WTC11 (cell line): ENCODE results near the gene ACSBG1.

ENCODE experiments used
- ELF4 ChIP-seq: sonication (generic); formaldehyde crosslinking; IDR thresholded peaks from 2 replicates; pipeline ENCODE4 v1.8.1; 2022; ENCODE audit warnings: low read depth, mild to moderate bottlenecking, moderate library complexity, missing genetic modification reagents
- KAT7 ChIP-seq: sonication (generic); formaldehyde crosslinking; IDR thresholded peaks from 2 replicates; pipeline ENCODE4 v1.8.1; 2023; ENCODE audit warnings: missing genetic modification reagents, mild to moderate bottlenecking, borderline replicate concordance
- NFYB ChIP-seq: sonication (generic); formaldehyde crosslinking; conservative IDR thresholded peaks from 2 replicates; pipeline ENCODE4 v1.8.0; 2022; ENCODE audit warnings: low read depth, missing genetic modification reagents
- TEAD4 ChIP-seq: sonication (generic); formaldehyde crosslinking; IDR thresholded peaks from 2 replicates; pipeline ENCODE4 v1.8.0; 2022; ENCODE audit warnings: mild to moderate bottlenecking, missing genetic modification reagents
- TF ChIP-seq, protein P1 (sequence below): fragments of 200-600 bp; IDR thresholded peaks from 2 replicates; pipeline ENCODE4 v1.8.0; 2022; ENCODE audit warnings: antibody characterized with exemption
- TF ChIP-seq, protein P2 (sequence below): sonication (generic); formaldehyde crosslinking; conservative IDR thresholded peaks from 2 replicates; pipeline ENCODE4 v1.8.1; 2022; ENCODE audit warnings: mild to moderate bottlenecking, missing genetic modification reagents
- TF ChIP-seq, protein P3 (sequence below): sonication (generic); formaldehyde crosslinking; IDR thresholded peaks from 2 replicates; pipeline ENCODE4 v1.8.1; 2022; ENCODE audit warnings: low read depth, missing genetic modification reagents, borderline replicate concordance
- TF ChIP-seq, protein P4 (sequence below): sonication (generic); formaldehyde crosslinking; IDR thresholded peaks from 2 replicates; pipeline ENCODE4 v1.8.0; 2023; ENCODE audit warnings: missing genetic modification reagents
- TF ChIP-seq, protein P5 (sequence below): sonication (generic); formaldehyde crosslinking; IDR thresholded peaks from 2 replicates; pipeline ENCODE4 v1.8.1; 2022; ENCODE audit warnings: low read depth, mild to moderate bottlenecking, moderate library complexity, missing genetic modification reagents, borderline replicate concordance
- TF ChIP-seq, protein P6 (sequence below): sonication (generic); formaldehyde crosslinking; IDR thresholded peaks from 2 replicates; pipeline ENCODE4 v1.8.0; 2022; ENCODE audit warnings: mild to moderate bottlenecking, missing genetic modification reagents
- TF ChIP-seq, protein P7 (sequence below): fragments of 250-450 bp; sonication (Bioruptor Pico); conservative IDR thresholded peaks from 2 replicates; pipeline ENCODE4 v1.9.0; 2021; ENCODE audit warnings: mild to moderate bottlenecking
- TF ChIP-seq, protein P8 (sequence below): sonication (generic); formaldehyde crosslinking; IDR thresholded peaks from 2 replicates; pipeline ENCODE4 v1.8.1; 2023; ENCODE audit warnings: mild to moderate bottlenecking, missing genetic modification reagents, borderline replicate concordance

DNA sequence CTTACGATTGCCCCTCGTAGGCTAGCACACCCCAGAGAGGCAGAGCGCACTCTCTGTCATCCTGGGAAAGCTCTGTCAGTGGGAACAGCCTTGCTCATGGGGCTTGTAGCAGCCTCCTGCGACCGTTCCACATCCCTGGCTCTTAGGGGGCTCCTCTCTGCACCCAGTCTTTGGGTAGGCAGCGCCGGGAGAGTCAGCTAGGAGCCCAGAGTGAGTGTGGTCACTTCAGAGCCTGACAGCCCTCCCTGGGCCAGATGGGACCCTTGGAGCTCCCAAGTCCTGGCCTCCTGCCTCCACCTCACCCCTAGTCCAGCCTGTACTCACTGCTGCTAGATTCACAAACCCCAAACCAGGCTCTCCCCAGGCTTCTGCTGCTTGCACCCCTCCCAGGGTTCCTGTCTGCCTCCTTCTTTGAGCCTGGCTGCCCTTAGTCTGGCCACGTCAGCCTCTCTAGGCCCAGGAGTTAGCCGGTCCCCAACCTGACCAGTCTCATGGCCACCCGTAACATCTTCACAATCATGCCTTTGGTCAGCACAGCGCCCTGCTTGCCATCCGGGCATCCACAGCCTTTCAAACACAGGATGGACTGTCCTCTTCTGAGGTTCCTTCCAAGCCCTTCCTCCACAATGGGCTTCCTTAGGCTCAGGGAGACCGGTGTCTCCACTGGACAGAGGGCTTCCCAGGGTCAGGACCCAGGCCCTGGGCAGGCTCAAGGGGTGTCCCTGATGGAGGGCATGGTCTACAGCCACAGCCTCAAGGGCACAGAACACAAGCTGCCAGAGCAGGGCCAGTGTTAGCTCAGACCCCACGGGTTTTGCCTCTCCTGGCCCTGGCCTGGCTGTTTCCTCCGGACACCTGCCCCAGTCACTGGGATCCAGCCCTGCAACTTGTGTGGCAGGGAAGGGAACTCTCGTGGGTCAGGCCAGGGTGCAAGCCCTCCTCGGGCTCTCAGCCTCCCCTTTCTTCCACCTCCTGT is 4.6 kb downstream of the ACSBG1 start:
- TF ChIP-seq, protein P1, sequence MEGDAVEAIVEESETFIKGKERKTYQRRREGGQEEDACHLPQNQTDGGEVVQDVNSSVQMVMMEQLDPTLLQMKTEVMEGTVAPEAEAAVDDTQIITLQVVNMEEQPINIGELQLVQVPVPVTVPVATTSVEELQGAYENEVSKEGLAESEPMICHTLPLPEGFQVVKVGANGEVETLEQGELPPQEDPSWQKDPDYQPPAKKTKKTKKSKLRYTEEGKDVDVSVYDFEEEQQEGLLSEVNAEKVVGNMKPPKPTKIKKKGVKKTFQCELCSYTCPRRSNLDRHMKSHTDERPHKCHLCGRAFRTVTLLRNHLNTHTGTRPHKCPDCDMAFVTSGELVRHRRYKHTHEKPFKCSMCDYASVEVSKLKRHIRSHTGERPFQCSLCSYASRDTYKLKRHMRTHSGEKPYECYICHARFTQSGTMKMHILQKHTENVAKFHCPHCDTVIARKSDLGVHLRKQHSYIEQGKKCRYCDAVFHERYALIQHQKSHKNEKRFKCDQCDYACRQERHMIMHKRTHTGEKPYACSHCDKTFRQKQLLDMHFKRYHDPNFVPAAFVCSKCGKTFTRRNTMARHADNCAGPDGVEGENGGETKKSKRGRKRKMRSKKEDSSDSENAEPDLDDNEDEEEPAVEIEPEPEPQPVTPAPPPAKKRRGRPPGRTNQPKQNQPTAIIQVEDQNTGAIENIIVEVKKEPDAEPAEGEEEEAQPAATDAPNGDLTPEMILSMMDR: no peak
- TF ChIP-seq, protein P2, sequence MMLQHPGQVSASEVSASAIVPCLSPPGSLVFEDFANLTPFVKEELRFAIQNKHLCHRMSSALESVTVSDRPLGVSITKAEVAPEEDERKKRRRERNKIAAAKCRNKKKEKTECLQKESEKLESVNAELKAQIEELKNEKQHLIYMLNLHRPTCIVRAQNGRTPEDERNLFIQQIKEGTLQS (CRISPR knock-in tag): no peak
- no peak for TF ChIP-seq ELF4 (CRISPR knock-in tag)
- TF ChIP-seq, protein P3, sequence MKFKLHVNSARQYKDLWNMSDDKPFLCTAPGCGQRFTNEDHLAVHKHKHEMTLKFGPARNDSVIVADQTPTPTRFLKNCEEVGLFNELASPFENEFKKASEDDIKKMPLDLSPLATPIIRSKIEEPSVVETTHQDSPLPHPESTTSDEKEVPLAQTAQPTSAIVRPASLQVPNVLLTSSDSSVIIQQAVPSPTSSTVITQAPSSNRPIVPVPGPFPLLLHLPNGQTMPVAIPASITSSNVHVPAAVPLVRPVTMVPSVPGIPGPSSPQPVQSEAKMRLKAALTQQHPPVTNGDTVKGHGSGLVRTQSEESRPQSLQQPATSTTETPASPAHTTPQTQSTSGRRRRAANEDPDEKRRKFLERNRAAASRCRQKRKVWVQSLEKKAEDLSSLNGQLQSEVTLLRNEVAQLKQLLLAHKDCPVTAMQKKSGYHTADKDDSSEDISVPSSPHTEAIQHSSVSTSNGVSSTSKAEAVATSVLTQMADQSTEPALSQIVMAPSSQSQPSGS (CRISPR knock-in tag): no peak
- TF ChIP-seq KAT7 (CRISPR knock-in tag): no peak
- no peak for TF ChIP-seq NFYB
- TF ChIP-seq, protein P4, sequence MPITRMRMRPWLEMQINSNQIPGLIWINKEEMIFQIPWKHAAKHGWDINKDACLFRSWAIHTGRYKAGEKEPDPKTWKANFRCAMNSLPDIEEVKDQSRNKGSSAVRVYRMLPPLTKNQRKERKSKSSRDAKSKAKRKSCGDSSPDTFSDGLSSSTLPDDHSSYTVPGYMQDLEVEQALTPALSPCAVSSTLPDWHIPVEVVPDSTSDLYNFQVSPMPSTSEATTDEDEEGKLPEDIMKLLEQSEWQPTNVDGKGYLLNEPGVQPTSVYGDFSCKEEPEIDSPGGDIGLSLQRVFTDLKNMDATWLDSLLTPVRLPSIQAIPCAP (CRISPR knock-in tag): no peak
- no peak for TF ChIP-seq TEAD4 (CRISPR knock-in tag)
- TF ChIP-seq, protein P5, sequence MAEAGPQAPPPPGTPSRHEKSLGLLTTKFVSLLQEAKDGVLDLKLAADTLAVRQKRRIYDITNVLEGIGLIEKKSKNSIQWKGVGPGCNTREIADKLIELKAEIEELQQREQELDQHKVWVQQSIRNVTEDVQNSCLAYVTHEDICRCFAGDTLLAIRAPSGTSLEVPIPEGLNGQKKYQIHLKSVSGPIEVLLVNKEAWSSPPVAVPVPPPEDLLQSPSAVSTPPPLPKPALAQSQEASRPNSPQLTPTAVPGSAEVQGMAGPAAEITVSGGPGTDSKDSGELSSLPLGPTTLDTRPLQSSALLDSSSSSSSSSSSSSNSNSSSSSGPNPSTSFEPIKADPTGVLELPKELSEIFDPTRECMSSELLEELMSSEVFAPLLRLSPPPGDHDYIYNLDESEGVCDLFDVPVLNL (CRISPR knock-in tag): no peak
- TF ChIP-seq, protein P6, sequence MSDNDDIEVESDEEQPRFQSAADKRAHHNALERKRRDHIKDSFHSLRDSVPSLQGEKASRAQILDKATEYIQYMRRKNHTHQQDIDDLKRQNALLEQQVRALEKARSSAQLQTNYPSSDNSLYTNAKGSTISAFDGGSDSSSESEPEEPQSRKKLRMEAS (CRISPR knock-in tag): no peak
- TF ChIP-seq, protein P7, sequence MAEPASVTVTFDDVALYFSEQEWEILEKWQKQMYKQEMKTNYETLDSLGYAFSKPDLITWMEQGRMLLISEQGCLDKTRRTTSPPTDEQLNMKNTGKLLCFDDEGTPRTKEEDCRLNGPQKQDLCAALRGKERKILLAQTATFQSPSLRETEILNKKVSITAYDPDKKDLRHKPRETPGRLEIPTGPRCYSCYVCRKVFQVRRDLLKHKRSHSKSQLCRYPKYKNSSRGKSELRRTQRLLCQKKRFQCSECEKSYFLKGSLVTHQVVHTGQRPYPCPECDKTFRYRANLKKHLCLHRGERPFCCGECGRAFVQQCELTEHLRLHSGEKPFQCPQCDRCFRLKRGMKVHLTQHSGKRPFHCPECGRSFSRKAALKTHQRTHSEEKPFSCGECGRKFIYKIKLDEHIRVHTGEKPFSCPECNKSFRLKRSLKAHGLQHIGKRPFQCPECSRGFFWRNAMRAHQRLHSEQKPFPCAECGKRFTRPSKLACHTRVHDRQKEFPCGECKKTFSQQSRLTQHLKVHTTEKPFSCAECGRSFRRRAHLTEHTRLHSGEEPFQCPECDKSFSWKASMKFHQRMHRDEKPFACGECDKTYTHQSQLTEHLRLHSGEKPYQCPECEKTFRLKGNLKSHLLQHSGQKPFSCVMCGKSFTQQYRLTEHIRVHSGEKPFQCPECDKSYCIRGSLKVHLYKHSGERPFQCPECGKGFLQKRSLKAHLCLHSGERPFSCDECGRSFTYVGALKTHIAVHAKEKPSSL (CRISPR knock-in tag): no peak
- TF ChIP-seq, protein P8, sequence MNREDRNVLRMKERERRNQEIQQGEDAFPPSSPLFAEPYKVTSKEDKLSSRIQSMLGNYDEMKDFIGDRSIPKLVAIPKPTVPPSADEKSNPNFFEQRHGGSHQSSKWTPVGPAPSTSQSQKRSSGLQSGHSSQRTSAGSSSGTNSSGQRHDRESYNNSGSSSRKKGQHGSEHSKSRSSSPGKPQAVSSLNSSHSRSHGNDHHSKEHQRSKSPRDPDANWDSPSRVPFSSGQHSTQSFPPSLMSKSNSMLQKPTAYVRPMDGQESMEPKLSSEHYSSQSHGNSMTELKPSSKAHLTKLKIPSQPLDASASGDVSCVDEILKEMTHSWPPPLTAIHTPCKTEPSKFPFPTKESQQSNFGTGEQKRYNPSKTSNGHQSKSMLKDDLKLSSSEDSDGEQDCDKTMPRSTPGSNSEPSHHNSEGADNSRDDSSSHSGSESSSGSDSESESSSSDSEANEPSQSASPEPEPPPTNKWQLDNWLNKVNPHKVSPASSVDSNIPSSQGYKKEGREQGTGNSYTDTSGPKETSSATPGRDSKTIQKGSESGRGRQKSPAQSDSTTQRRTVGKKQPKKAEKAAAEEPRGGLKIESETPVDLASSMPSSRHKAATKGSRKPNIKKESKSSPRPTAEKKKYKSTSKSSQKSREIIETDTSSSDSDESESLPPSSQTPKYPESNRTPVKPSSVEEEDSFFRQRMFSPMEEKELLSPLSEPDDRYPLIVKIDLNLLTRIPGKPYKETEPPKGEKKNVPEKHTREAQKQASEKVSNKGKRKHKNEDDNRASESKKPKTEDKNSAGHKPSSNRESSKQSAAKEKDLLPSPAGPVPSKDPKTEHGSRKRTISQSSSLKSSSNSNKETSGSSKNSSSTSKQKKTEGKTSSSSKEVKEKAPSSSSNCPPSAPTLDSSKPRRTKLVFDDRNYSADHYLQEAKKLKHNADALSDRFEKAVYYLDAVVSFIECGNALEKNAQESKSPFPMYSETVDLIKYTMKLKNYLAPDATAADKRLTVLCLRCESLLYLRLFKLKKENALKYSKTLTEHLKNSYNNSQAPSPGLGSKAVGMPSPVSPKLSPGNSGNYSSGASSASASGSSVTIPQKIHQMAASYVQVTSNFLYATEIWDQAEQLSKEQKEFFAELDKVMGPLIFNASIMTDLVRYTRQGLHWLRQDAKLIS (CRISPR knock-in tag): no peak
